MM.1S (cell line): ENCODE results near the gene USP32.
A peak's percentile ranks its signal among the peaks of the same experiment; 100 is the strongest.
"Not testable (repeated sequence)": the region's sequence is repeated elsewhere in the genome, so short reads cannot be mapped to it uniquely, and the experiment has no call there.

Experiments
- DNase-seq: peaks from one replicate; pipeline ENCODE4 v3.0.0-alpha.2; 2015
- H2AFZ ChIP-seq: fragments of 300-600 bp; sonication (generic); 2 replicates; pipeline ENCODE4 v1.6.0; 2016; ENCODE audit warnings: antibody characterized with exemption, low read length
- H3F3A ChIP-seq: fragments of 300-600 bp; sonication (generic); 2 replicates; pipeline ENCODE4 v1.6.1; 2016; ENCODE audit warnings: mild to moderate bottlenecking, antibody characterized with exemption, low read length, moderate library complexity, mixed read lengths; ENCODE audit not compliant: insufficient read depth
- H3K27ac ChIP-seq: fragments of 300-600 bp; sonication (generic); 2 replicates; pipeline ENCODE4 v1.5.1; 2016; ENCODE audit warnings: mild to moderate bottlenecking, low read length
- H3K27me3 ChIP-seq: fragments of 300-600 bp; sonication (generic); replicated peaks from 2 replicates; pipeline ENCODE4 v1.6.0; 2016; ENCODE audit warnings: low read length; ENCODE audit not compliant: insufficient read depth
- H3K36me3 ChIP-seq: fragments of 300-600 bp; sonication (generic); replicated peaks from 2 replicates; pipeline ENCODE4 v1.6.1; 2016; ENCODE audit warnings: mild to moderate bottlenecking, low read length, mixed read lengths; ENCODE audit not compliant: insufficient read depth
- H3K4me1 ChIP-seq: fragments of 300-600 bp; sonication (generic); 2 replicates; pipeline ENCODE4 v1.6.1; 2016; ENCODE audit warnings: low read length, mixed read lengths
- H3K4me2 ChIP-seq: fragments of 300-600 bp; sonication (generic); 2 replicates; pipeline ENCODE4 v1.6.0; 2016; ENCODE audit warnings: low read depth, low read length
- H3K4me3 ChIP-seq: fragments of 300-600 bp; sonication (generic); 2 replicates; pipeline ENCODE4 v1.5.1; 2016; ENCODE audit warnings: low read length, mixed read lengths
- H3K79me2 ChIP-seq: fragments of 300-600 bp; sonication (generic); 2 replicates; pipeline ENCODE4 v1.6.1; 2016; ENCODE audit warnings: mixed run types, low read length, mixed read lengths
- H3K9ac ChIP-seq: fragments of 300-600 bp; sonication (generic); 2 replicates; pipeline ENCODE4 v1.6.1; 2016; ENCODE audit warnings: low read length, mixed read lengths
- H3K9me2 ChIP-seq: fragments of 300-600 bp; sonication (generic); replicated peaks from 2 replicates; pipeline ENCODE4 v1.6.1; 2016; ENCODE audit warnings: mild to moderate bottlenecking, low read length, mixed read lengths; ENCODE audit not compliant: insufficient read depth
- H3K9me3 ChIP-seq: fragments of 300-600 bp; sonication (generic); replicated peaks from 2 replicates; pipeline ENCODE4 v1.6.1; 2016; ENCODE audit warnings: mild to moderate bottlenecking, low read length, mixed read lengths; ENCODE audit not compliant: insufficient read depth
- H4K20me1 ChIP-seq: fragments of 300-600 bp; sonication (generic); 2 replicates; pipeline ENCODE4 v1.6.1; 2016; ENCODE audit warnings: mild to moderate bottlenecking, low read length, moderate library complexity, mixed read lengths; ENCODE audit not compliant: insufficient read depth
- CTCF ChIP-seq: fragments of 300-600 bp; sonication (generic); IDR thresholded peaks from 2 replicates; pipeline ENCODE4 v1.5.1; 2016; ENCODE audit warnings: antibody characterized with exemption, low read length, mixed read lengths
- EZH2phosphoT487 ChIP-seq: fragments of 300-600 bp; sonication (generic); IDR thresholded peaks from 2 replicates; pipeline ENCODE4 v1.6.1; 2018; ENCODE audit warnings: antibody characterized with exemption, low read length

The USP32 gene

GRCh38 chr17:60435244-60436167 is 43.6 kb upstream of the USP32 start:
- H3K9me3 ChIP-seq, result no peaks in the 10 kb centered on the region
- H3K27me3 ChIP-seq, result no peaks in the 10 kb centered on the region
- H3K36me3 ChIP-seq, result no peaks in the 10 kb centered on the region
- no peak overlapping the region for H2AFZ ChIP-seq
- H3F3A ChIP-seq, result peaks cover 18% of the 10 kb centered on the region
- no peak overlapping the region for H3K9ac ChIP-seq
- peaks cover 13% of the 10 kb centered on the region for H3K4me1 ChIP-seq
- no peaks in the 10 kb centered on the region for H3K79me2 ChIP-seq
- TF ChIP-seq EZH2phosphoT487 (no peak), CTCF (peak; percentile 88)
- no peak overlapping the region for H3K4me3 ChIP-seq
- no peaks in the 10 kb centered on the region for H4K20me1 ChIP-seq
- H3K9me2 ChIP-seq, result no peaks in the 10 kb centered on the region
- no peak overlapping the region for H3K27ac ChIP-seq
- peak; percentile 75 for DNase-seq
- no peak overlapping the region for H3K4me2 ChIP-seq

GRCh38 chr17:60433021-60433997 is 41.4 kb upstream of the USP32 start:
- not testable (repeated sequence) for H3K4me2 ChIP-seq

GRCh38 chr17:60430561-60430960 is 38.6 kb upstream of the USP32 start:
- not testable (repeated sequence) for H3K27ac ChIP-seq, H3K4me3 ChIP-seq, H3K36me3 ChIP-seq, H3K9me3 ChIP-seq, H3K79me2 ChIP-seq, DNase-seq, H3K4me1 ChIP-seq, H3K9me2 ChIP-seq, H2AFZ ChIP-seq, H3K27me3 ChIP-seq, H3K9ac ChIP-seq, H3K4me2 ChIP-seq, H3F3A ChIP-seq, H4K20me1 ChIP-seq

More at GRCh38 chr17:60433021-60433997, 41.4 kb upstream of the USP32 start:
- not testable (repeated sequence) for H3K27ac ChIP-seq, H3K4me3 ChIP-seq, H2AFZ ChIP-seq, H3K79me2 ChIP-seq, H3K4me1 ChIP-seq, H3K9ac ChIP-seq, H3K36me3 ChIP-seq, H3K9me2 ChIP-seq, H3K27me3 ChIP-seq, H3K9me3 ChIP-seq, H4K20me1 ChIP-seq, DNase-seq
- H3F3A ChIP-seq, result peaks cover 15% of the 10 kb centered on the region

GRCh38 chr17:60428491-60428890 is 36.6 kb upstream of the USP32 start:
- not testable (repeated sequence) for H3K4me2 ChIP-seq, H3K27ac ChIP-seq, H3K4me1 ChIP-seq, DNase-seq, H3F3A ChIP-seq, H2AFZ ChIP-seq, H3K27me3 ChIP-seq, H3K9ac ChIP-seq, H3K9me3 ChIP-seq, H4K20me1 ChIP-seq, H3K36me3 ChIP-seq, H3K9me2 ChIP-seq, H3K79me2 ChIP-seq, H3K4me3 ChIP-seq
